Measurements from ENCODE around the gene HES1. TPM values are rescaled to one million over a fixed set of nuclear protein-coding genes. Genes with fewer than 3 reads are reported as not detected.

HES1 gene
- total RNA-seq, 1 experiment from 2014 or later = 44.1 TPM

DNA sequence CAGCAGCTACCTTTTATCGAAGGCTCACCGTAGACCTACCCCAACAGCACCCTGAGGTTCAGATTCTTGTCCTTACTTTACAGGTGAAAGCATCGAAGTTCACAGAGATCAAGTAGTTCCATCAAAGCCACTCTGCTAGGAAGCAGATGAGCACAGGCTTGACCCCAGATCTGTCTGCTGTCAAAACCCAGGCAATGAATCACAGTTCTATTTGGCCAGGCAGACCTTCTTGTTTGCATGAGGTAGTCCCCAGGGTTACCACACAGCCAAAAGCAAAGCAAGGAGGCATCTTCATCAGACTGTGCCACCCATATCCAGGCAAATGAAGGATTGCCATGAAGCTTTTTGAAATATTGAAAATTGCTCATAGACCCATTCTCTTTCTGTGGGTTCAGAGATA lies 33.0 kb downstream of the HES1 start:
- Histone ChIP-seq H3K27ac (no peak overlapping the region), H3K9me3 (replicated peaks) (no peaks in the 10 kb centered on the region), H3K4me1 (replicated peaks) (peaks cover 6% of the 10 kb centered on the region), H3K4me3 (no peak overlapping the region), H3K36me3 (no peaks in the 10 kb centered on the region), H3K27me3 (replicated peaks) (no peaks in the 10 kb centered on the region)
- no peak for DNase-seq (ENCODE audit: low read depth in 1 of 2, low spot score in 2 of 2)

GRCh38 chr3:194169595-194169994 lies 33.6 kb downstream of the HES1 start:
- Histone ChIP-seq H3K36me3 (no peaks in the 10 kb centered on the region), H3K27me3 (replicated peaks) (no peaks in the 10 kb centered on the region), H3K9me3 (replicated peaks) (no peaks in the 10 kb centered on the region)

GRCh38 chr3:194170793-194171192 lies 34.8 kb downstream of the HES1 start:
- Histone ChIP-seq H3K4me3 (no peak overlapping the region), H3K27me3 (replicated peaks) (no peaks in the 10 kb centered on the region), H3K27ac (no peak overlapping the region), H3K4me1 (replicated peaks) (peaks cover 6% of the 10 kb centered on the region), H3K9me3 (replicated peaks) (no peaks in the 10 kb centered on the region), H3K36me3 (no peaks in the 10 kb centered on the region)
- no peak for DNase-seq (ENCODE audit: low read depth in 1 of 2, low spot score in 2 of 2)

More at GRCh38 chr3:194169595-194169994, 33.6 kb downstream of the HES1 start:
- Histone ChIP-seq H3K4me1 (replicated peaks) (peaks cover 6% of the 10 kb centered on the region), H3K27ac (no peak overlapping the region), H3K4me3 (no peak overlapping the region)
- DNase-seq (ENCODE audit: low read depth in 1 of 2, low spot score in 2 of 2) = no peak

DNA sequence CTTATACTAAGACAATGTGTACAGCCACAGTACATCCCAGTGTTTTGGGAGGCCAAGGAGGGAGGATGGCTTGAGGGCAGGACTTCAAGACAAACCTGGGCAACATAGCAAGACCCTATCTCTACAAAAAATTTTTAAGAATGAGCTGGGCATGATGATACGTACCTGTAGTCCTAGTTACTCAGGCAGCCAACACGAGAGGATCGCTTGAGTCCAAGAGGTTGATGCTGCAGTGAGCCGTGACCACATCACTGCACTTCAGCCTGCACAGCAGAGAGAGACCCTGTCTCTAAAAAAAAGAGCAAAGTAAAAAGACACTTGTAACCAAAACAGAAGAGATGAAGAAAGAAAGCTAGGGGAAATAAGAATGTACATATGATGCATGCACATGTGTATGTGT lies 38.5 kb downstream of the HES1 start:
- H3K4me3 ChIP-seq = no peak overlapping the region
- H3K27ac ChIP-seq = no peak overlapping the region
- no peaks in the 10 kb centered on the region for H3K27me3 ChIP-seq (replicated peaks)
- H3K4me1 ChIP-seq (replicated peaks) = peaks cover 31% of the 10 kb centered on the region
- no peak for DNase-seq (ENCODE audit: low read depth in 1 of 2, low spot score in 2 of 2)
- no peaks in the 10 kb centered on the region for H3K9me3 ChIP-seq (replicated peaks)
- H3K36me3 ChIP-seq = no peaks in the 10 kb centered on the region

DNA sequence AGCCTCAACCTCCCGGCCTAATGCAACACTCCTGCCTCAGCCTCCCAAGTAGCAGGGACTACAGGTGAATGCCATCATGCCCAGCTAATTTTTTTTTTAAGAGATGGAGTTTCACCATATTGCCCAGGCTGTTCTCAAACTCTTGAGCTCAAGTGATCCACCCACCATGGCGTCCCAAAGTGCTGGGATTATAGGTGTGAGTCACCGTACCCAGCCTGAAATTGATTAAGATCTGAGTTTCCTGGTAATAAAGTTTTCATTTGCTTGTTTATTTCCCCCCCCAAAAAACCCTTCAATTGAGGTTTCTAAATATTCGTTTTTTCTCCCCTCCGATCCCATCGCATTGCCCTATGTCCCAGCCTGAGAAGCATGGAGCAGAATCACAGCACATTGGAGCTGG lies 39.0 kb downstream of the HES1 start:
- Histone ChIP-seq H3K4me3 (no peak overlapping the region), H3K4me1 (replicated peaks) (peaks cover 31% of the 10 kb centered on the region), H3K36me3 (no peaks in the 10 kb centered on the region), H3K27me3 (replicated peaks) (no peaks in the 10 kb centered on the region), H3K9me3 (replicated peaks) (no peaks in the 10 kb centered on the region), H3K27ac (no peak overlapping the region)
- no peak for DNase-seq (ENCODE audit: low read depth in 1 of 2, low spot score in 2 of 2)

- Histone ChIP-seq H3K4me1 (replicated peaks) (peaks cover 31% of the 10 kb centered on the region), H3K27me3 (replicated peaks) (no peaks in the 10 kb centered on the region), H3K36me3 (no peaks in the 10 kb centered on the region), H3K27ac (no peak overlapping the region), H3K9me3 (replicated peaks) (no peaks in the 10 kb centered on the region), H3K4me3 (no peak overlapping the region)
- DNase-seq (ENCODE audit: low read depth in 1 of 2, low spot score in 2 of 2) = peak; percentile 51 to 55
Measured at GRCh38 chr3:194176274-194176991, 40.5 kb downstream of the HES1 start.

- DNase-seq (ENCODE audit: low read depth in 1 of 2, low spot score in 2 of 2) = no peak
Measured at GRCh38 chr3:194177141-194177540, 41.2 kb downstream of the HES1 start.

DNA sequence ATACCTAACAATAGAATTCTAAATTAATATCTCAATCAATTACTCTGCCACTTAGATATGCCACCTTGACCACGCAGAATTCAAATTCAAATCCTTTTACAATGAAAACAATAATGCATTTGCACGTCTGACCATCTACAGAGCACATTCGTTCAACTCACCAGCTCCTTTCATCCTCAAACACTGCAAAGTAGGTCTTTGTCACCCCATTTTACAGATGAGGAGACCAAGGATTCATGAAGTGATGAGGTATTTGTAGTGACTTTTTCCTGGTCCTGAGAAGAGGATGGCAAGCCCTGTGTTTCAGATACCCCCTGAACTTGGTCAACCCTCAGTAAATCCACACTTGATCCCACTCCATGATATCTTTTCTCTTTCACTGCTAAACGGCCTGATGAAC lies 42.2 kb downstream of the HES1 start:
- H3K36me3 ChIP-seq = no peaks in the 10 kb centered on the region
- no peak overlapping the region for H3K4me3 ChIP-seq
- H3K9me3 ChIP-seq (replicated peaks) = no peaks in the 10 kb centered on the region
- DNase-seq (ENCODE audit: low read depth in 1 of 2, low spot score in 2 of 2) = no peak
- H3K27ac ChIP-seq = no peak overlapping the region
- H3K27me3 ChIP-seq (replicated peaks) = no peaks in the 10 kb centered on the region
- H3K4me1 ChIP-seq (replicated peaks) = peaks cover 31% of the 10 kb centered on the region

More at GRCh38 chr3:194177141-194177540, 41.2 kb downstream of the HES1 start:
- Histone ChIP-seq H3K27me3 (replicated peaks) (no peaks in the 10 kb centered on the region), H3K27ac (no peak overlapping the region), H3K9me3 (replicated peaks) (no peaks in the 10 kb centered on the region), H3K36me3 (no peaks in the 10 kb centered on the region), H3K4me1 (replicated peaks) (peaks cover 31% of the 10 kb centered on the region), H3K4me3 (no peak overlapping the region)

DNA sequence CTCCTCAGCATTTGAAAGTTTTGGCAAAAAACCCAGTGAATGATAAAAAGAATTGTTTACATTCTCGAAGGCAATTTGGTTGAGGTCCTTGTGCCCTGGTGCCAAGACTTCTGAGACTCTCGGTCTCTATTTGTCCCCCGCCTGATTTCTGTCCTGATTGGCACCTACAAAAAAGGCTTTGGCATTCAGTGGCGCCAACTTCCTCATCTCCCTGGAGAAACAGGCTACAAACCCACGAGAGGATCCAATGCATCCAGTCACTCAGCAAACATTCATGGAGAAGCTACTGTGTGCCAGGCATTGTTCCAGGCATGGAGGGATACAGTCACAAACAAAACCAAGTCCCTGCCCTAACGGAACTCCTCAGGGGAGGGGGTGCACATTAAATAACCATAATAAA lies 42.7 kb downstream of the HES1 start:
- Histone ChIP-seq H3K27ac (no peak overlapping the region), H3K9me3 (replicated peaks) (no peaks in the 10 kb centered on the region), H3K27me3 (replicated peaks) (no peaks in the 10 kb centered on the region), H3K4me1 (replicated peaks) (peaks cover 31% of the 10 kb centered on the region), H3K4me3 (no peak overlapping the region), H3K36me3 (no peaks in the 10 kb centered on the region)
- peak; percentile 43 to 51 for DNase-seq (ENCODE audit: low read depth in 1 of 2, low spot score in 2 of 2)

- peaks cover 40% of the 10 kb centered on the region for H3K4me1 ChIP-seq (replicated peaks)
- no peaks in the 10 kb centered on the region for H3K9me3 ChIP-seq (replicated peaks)
- no peak overlapping the region for H3K27ac ChIP-seq
- H3K36me3 ChIP-seq = no peaks in the 10 kb centered on the region
- no peaks in the 10 kb centered on the region for H3K27me3 ChIP-seq (replicated peaks)
- H3K4me3 ChIP-seq = no peak overlapping the region
- no peak for DNase-seq (ENCODE audit: low read depth in 1 of 2, low spot score in 2 of 2)
Measured at GRCh38 chr3:194180570-194180969, 44.6 kb downstream of the HES1 start.

DNA sequence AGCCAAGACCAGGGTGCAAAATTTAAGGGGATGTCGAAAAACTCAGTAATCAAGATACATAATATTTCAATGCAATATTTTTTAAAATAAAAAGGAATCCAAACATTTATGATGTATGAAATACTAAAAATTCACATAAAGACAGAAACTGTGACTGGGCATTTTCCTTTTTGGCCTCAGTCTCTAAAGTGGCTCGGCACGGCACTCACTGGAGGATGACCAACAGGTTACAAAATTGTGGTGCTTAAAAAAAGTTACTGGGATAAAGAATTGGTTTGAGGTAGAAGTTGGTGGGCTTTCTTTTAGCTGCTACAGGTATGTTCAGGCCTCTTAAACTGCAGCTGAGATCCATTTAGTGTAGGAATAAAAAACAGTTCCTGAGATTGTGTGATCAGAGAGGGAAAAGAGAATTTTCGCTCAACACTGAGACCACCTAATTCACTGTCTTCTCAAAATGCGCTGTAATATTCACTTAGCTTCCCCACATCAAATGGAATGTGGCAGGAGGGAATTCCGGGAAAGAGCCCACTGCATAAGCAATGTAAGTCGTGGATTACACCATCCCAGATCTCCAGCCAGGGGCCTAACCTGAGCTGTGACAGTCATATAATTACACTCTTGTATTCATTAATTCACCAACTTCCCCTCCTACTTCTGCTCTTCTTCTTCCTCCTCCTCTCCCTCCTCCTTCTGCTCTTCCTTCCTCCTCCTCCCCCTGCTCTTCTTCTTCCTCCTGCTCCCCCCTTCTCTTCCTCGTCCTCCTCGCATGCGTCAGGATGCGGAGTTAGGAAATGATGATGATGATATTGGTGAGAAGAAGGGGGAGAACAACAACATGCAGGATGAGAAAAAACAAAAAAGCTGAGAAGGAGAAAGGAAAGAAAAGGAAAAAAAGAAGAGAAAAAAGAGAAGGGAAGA lies 45.9 kb downstream of the HES1 start:
- no peak for DNase-seq (ENCODE audit: low read depth in 1 of 2, low spot score in 2 of 2)
- no peaks in the 10 kb centered on the region for H3K9me3 ChIP-seq (replicated peaks)
- no peaks in the 10 kb centered on the region for H3K27me3 ChIP-seq (replicated peaks)
- H3K27ac ChIP-seq = no peak overlapping the region
- H3K36me3 ChIP-seq = no peaks in the 10 kb centered on the region
- peaks cover 33% of the 10 kb centered on the region for H3K4me1 ChIP-seq (replicated peaks)
- no peak overlapping the region for H3K4me3 ChIP-seq

GRCh38 chr3:194183271-194183670 lies 47.3 kb downstream of the HES1 start:
- H3K4me3 ChIP-seq = no peak overlapping the region
- peaks cover 19% of the 10 kb centered on the region for H3K4me1 ChIP-seq (replicated peaks)
- DNase-seq (ENCODE audit: low read depth in 1 of 2, low spot score in 2 of 2) = no peak
- H3K9me3 ChIP-seq (replicated peaks) = no peaks in the 10 kb centered on the region
- H3K27me3 ChIP-seq (replicated peaks) = no peaks in the 10 kb centered on the region
- H3K27ac ChIP-seq = no peak overlapping the region
- H3K36me3 ChIP-seq = no peaks in the 10 kb centered on the region

GRCh38 chr3:194184265-194184751 lies 48.4 kb downstream of the HES1 start:
- Histone ChIP-seq H3K27me3 (replicated peaks) (no peaks in the 10 kb centered on the region), H3K27ac (peak overlapping the region; percentile 18; the same call in 1 of the 2 replicates), H3K4me1 (replicated peaks) (peaks cover 9% of the 10 kb centered on the region; the same call in 1 of the 2 replicates), H3K9me3 (replicated peaks) (no peaks in the 10 kb centered on the region), H3K36me3 (no peaks in the 10 kb centered on the region), H3K4me3 (no peak overlapping the region)
- peak in 1 of 2 experiments; percentile 33 for DNase-seq (ENCODE audit: low read depth in 1 of 2, low spot score in 2 of 2)

- Histone ChIP-seq H3K27me3 (replicated peaks) (no peaks in the 10 kb centered on the region), H3K4me3 (no peak overlapping the region), H3K9me3 (replicated peaks) (no peaks in the 10 kb centered on the region), H3K4me1 (replicated peaks) (peaks cover 9% of the 10 kb centered on the region; the same call in 1 of the 2 replicates), H3K36me3 (no peaks in the 10 kb centered on the region), H3K27ac (no peak overlapping the region)
- no peak for DNase-seq (ENCODE audit: low read depth in 1 of 2, low spot score in 2 of 2)
Measured at GRCh38 chr3:194184801-194185200, 48.9 kb downstream of the HES1 start.
